Medulla oblongata (tissue), 1 donor: ENCODE results near the gene AGPS.
"Not testable (repeated sequence)": the region's sequence is repeated elsewhere in the genome, so short reads cannot be mapped to it uniquely, and the experiment has no call there.

ENCODE experiments used
- DNase-seq: peaks from one replicate; pipeline ENCODE4 v3.0.0-alpha.2; 2015; ENCODE audit errors: extremely low spot score

Gene AGPS

GRCh38 chr2:177471990-177472389 is 79.4 kb downstream of the AGPS start:
- DNase-seq: no peak

GRCh38 chr2:177474301-177474700 is 81.7 kb downstream of the AGPS start:
- DNase-seq: no peak

GRCh38 chr2:177474998-177475397 is 82.4 kb downstream of the AGPS start:
- DNase-seq: no peak

GRCh38 chr2:177476897-177477296 is 84.3 kb downstream of the AGPS start:
- no peak for DNase-seq

GRCh38 chr2:177478029-177478428 is 85.5 kb downstream of the AGPS start:
- no peak for DNase-seq

GRCh38 chr2:177478907-177479306 is 86.3 kb downstream of the AGPS start:
- no peak for DNase-seq

GRCh38 chr2:177482195-177482594 is 89.6 kb downstream of the AGPS start:
- no peak for DNase-seq

- no peak for DNase-seq
Measured at GRCh38 chr2:177483531-177483930, 91.0 kb downstream of the AGPS start.

GRCh38 chr2:177484180-177484795 is 91.7 kb downstream of the AGPS start:
- DNase-seq: no peak

- DNase-seq: not testable (repeated sequence)
Measured at GRCh38 chr2:177485657-177486056, 93.1 kb downstream of the AGPS start.

GRCh38 chr2:177489719-177490301 is 97.2 kb downstream of the AGPS start:
- peak; percentile 72 for DNase-seq

GRCh38 chr2:177495945-177496344 is 103.4 kb downstream of the AGPS start:
- DNase-seq: no peak

- DNase-seq: no peak
Measured at GRCh38 chr2:177496921-177497320, 104.3 kb downstream of the AGPS start.

GRCh38 chr2:177501186-177501585 is 108.6 kb downstream of the AGPS start:
- no peak for DNase-seq

- no peak for DNase-seq
Measured at GRCh38 chr2:177506505-177506904, 113.9 kb downstream of the AGPS start.

- no peak for DNase-seq
Measured at GRCh38 chr2:177506998-177507397, 114.4 kb downstream of the AGPS start.

GRCh38 chr2:177516824-177517544 is 124.4 kb downstream of the AGPS start:
- DNase-seq: no peak

- DNase-seq: no peak
Measured at GRCh38 chr2:177518754-177519153, 126.2 kb downstream of the AGPS start.

GRCh38 chr2:177519534-177520115 is 127.1 kb downstream of the AGPS start:
- DNase-seq: no peak

GRCh38 chr2:177520324-177520723 is 127.8 kb downstream of the AGPS start:
- DNase-seq: no peak

GRCh38 chr2:177523781-177524180 is 131.2 kb downstream of the AGPS start:
- DNase-seq: no peak

GRCh38 chr2:177525351-177525924 is 132.9 kb downstream of the AGPS start:
- no peak for DNase-seq
